GM18909 (cell line): Measurements from ENCODE around the gene SLC1A1.
A peak's percentile ranks its signal among the peaks of the same experiment; 100 is the strongest.
"Not testable (repeated sequence)": the region's sequence is repeated elsewhere in the genome, so short reads cannot be mapped to it uniquely, and the experiment has no call there.

Experiments used
- ATAC-seq: cut with Tn5 transposase; IDR thresholded peaks from one replicate; pipeline ENCODE4 v1.9.1; 2021; ENCODE audit warnings: mild to moderate bottlenecking; ENCODE audit not compliant: unreplicated experiment, poor library complexity

Gene SLC1A1

DNA sequence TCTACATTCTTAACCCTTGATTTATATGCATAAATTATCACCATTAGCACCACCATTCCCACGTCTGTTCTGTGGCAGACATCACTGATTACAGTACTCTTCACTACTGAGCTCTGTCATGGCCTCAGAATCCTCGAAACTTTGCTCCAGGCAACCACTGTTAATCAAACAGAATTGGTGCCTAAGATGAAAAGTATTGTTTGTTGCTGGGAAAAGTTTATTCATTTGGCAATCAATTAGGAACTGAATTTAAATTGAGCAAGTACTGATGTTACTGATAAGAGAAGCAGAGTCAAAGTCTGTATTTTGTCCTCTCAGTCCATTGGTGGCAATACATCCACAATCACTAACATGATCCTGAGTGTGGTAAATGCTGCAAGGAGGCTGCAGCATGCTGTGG, 12.8 kb downstream of the SLC1A1 start:
- ATAC-seq: no peak

DNA sequence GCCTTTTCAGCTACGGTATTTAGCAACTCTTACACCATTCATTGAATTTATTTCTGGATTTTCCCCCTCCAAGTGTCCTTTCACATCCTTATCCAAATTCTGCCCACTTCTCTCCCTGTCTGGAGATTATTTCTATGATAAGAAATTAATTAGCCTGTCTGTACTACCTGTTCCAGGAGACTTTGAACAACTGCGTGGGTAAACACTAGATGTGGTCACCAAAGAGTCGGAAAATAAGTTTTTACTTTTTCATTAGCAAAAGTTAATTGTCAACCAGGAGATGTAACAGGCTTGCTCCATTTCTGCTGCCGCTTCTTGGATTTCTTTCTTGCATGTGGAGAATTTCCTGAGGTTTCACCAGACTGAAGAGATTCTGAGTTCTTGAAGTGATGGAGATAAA, 14.0 kb downstream of the SLC1A1 start:
- ATAC-seq: no peak

DNA sequence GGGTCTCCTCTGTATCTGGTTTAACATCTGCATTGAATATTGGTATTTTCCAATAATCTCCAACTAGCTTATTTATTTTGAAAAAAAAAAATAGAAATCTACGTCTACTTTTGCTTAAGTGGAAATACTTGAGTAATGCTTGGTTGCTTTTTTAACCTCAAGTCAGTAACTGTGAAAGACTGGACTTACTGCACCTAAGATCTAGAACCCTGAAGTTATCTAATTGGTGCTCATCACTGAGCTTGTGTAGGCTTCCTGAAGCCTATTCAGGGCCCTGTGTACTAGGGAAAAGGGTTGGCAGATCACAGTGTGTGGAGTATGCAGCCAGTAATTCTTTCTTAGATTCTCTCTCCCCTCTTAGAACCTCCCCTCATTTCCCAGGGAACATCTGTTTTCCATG, 16.2 kb downstream of the SLC1A1 start:
- ATAC-seq: peak; percentile 53

DNA sequence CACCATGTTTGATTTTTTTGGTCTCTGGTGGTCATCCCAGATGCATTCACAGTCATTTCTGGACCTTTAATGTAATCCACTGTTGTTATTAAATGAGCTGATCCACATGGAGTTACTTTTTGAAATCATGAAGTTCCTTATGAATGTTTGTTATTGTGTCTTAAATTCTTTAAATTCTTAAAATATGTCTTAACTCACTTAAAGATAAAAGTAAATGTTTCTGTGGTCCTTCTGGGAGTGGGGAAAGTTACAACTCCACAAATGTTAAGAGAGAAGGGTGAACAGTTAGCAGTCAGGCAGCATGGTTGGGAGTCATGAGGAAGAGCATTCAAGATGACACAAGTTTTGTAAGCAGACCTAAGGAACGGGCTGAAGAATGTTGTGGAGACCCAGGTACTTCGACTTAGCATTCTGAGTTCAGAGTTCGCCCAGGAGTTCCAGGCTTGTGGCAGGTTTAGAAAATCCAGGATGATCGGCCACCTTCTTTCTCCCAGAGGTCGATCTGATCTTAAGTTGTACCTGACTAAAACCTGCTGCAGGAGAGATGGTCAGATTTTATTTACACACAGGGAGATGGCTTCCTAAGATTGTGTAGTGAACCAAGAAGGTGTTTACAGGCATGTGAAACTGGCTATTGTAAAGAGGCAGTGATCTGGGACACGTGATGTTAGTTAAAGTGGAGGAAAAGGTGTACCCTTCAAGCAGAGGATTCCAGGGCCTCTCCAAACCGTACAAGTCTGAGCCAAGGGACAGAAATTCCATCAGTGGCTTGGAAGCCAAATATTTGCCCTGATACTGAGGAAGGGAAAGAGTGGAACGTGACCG, 17.2 kb downstream of the SLC1A1 start:
- ATAC-seq: no peak

DNA sequence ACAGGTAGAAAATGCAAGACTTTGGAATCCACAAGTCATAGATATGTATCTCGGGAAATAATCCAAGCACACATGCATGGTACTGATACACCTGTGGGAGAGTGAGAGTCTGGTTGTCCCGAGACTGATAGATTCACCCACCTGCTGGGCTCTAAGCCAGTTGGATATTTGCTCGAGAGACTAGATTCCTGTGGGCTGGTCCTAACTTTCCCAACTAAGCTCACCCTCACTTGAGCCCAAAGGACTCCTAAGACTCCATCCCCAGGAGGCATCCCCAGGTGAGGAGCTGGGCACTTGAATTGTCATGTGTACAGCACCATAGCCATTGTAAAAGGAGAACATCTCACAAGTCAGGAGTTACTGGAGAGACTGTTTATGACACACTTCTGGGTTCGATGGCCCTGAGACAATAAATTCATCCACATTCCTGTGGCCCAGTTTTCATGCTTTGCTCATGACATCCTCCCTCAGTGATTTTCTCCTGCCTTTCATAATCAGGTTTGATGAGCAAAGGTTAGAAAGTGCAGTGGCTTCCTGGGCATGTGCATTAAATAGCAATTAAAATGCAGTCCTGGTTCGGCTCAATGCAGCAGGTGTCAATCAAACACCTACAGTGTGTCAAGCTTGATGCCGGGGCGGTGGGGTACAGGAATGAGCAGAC, 18.1 kb downstream of the SLC1A1 start:
- no peak for ATAC-seq

DNA sequence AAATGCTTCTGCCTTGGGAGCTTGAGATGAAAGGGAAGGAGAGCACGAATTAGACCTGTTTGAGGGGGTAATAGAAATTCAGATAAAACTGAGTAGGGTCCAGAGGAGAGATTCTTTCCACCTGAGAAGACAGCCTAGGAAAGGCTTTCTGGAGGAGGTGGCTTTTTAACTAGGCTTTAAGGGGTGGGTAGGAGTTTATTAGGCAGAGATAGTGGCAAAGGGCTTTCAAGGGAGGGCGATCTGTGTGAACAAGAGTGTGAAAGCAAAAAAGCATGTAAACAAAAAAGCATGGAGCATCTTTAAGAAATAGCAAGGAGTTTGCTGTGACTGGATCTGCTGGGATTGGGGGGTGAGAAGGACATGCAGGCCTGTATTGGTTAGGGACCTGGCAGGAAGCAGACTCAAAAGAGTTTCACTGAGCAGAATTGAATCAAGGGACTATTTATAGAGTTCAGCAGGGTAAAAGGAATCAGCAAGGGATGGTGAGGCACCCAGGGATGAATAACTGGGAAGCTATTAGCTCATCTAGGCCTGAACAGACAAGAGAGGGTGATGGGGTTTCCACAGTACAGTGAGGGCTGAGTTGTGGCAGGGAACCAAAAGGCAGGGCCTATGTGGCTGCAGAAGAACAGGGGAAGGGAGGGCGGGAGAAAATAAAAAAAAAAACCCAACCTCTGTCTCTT, 18.8 kb downstream of the SLC1A1 start:
- ATAC-seq: no peak

DNA sequence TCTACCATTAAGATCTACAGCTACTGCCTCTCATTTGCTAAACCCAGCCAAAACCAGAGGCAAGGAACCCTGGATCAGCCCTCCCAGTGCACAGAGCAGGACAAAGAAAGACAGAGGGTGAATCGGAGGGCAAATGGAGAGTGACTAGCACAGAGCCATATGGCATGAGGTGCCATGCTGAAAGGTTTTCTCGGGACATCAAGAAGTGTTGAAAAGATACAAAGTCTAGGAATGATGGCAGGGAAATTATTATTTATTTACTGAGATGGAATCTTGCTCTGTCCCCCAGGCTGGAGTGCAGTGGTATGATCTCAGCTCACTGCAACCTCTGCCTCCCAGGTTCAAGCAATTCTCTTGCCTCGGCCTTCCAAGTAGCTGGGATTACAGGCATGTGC, 19.3 kb downstream of the SLC1A1 start:
- no peak for ATAC-seq

DNA sequence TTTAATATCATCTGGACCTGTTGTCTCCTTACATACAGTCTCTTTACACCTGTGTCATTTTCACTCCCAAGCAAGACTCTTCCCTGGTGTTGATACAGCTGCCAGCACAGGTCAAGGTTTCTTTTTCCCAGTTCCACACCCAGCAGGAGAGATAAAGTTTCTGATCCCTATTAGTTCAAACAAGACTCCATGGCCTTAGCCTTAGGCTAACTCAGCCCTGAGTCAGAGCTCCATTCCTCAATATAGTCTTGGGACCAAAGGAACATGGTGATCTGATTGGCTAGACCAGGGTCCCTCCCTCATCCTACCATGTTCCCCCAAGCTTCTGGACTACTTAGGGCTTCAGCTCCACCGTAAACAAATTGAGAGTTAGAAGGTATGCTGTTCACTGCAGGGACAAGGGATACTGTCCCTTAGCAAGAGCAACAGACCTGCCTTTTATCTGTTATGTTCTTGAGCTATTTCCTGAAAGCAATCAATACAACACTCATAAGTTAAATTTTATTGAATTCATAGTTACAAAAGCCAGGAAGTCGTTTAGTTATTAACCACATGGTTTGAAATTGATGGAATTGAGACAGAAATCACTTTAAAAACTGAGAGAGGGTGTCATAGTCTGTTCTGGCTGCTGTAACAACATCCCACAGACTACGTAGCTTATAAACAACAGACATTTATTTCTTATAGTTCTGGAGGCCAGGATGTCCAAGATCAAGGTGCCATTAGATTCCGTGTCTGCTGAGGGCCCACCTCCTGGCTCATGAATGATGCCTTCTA, 20.5 kb downstream of the SLC1A1 start:
- no peak for ATAC-seq

DNA sequence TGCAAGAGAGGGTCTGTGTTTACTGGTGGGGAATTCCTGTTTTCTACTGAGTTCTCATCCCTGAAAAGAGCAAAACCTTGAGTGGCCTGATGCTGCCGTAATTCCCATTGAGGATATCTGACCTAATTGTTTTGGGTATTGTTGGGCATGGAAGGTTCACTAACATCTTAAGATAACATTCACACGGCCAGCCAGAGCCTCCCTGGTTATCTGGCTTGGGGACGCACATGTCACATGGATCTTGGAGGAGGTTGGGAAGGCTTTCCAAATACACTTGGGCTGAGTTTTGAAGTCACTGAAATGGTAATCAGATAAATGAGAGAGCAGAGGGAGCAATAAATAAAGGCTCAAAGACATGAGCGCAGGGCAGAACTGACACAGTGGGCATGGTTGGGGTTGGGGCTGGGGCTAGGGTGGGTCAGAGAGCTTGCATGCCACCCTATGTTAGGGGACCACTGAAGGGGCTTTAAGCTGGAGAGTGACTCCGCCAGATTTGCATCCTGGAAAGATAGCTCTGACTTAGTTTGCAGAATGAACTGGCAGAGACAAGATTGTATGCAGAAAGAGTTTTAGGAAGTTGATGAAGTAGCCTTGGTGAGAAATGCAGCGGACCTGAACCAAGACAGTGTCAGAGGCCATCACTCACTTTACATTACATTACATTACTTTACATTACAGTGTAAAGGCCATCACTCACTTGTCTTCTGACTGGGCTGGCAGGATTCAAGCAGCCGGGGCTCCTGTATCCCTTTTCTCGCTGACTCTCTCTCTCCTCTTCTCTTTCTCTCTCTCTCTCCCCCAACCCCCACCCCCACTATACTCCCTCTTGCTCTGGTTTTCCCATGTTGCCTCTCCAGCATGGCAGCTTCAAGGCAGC, 24.2 kb downstream of the SLC1A1 start:
- no peak for ATAC-seq

DNA sequence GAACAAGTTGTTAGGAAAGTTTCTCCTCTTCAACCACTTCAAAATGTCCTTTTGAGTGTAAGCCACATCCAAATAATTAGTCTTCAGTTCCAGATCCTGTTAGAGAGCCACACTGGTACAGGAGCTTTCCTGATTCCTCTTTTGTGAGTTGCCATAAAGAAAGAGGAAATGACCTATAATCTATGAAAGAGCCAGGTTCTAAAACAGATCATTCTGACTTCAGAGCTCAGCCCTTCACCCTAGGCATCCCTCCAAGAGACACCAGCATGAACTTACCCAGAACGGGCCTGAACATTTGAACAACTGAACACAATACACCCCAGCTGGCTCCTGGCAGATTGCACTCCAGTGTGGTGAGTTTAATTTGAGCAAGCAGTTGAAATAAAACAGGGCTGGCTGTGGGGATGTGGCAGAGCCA, 25.7 kb downstream of the SLC1A1 start:
- ATAC-seq: peak; percentile 52

DNA sequence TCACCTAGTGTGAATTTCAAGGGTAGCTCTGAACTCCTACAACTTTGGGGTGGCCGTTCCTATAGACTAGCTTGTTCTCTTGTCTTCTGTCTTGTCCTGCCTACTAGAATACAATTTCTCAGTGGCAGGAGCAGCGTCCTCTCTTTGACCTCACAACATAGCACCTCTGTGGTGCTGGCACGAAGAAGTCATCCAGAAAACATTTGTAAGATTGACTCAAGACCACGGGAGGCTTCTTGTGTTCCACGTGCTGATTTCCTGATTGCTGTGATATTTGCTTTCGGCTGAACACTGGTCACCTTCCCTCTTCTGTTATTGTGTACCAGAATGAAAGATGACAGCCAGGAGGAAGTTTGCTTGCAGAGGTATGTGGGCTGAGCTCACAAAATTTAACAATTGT, 27.0 kb downstream of the SLC1A1 start:
- no peak for ATAC-seq

DNA sequence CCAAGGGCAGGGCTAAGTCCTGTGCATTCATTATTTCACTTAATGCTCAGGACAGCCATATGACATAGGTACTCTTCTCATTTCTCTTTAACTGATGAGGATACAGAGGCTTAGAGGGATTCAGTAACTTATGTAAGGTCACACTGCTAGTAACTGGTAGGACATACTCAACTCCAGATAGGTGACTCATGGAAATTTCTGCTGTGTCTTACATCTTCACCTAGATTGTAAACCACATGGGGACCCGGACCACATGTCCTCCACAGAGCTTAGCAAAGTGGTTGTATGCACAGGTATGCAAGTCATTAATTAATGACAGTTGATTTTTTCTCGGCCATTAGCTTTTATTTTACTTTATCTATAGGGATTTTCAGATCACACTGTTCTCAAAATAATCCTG, 29.3 kb downstream of the SLC1A1 start:
- ATAC-seq: no peak

DNA sequence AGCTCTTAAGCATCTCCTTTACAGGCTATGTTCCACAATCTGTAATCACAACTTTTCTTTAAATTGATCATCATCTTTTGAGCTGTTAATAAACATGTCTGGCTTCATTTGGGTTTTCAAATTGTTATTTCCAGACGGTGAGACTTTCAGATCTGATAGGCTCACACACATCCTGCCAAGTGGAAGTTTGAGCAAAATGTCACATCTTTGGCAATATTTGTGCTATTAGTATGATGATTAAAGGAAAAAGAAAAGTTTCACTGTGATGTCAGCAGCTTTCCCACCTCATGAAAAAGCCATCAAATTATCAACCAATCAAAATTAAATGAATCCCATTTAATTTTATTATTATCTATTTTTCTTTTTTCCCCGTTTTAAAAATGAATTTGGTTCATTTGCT, 29.8 kb downstream of the SLC1A1 start:
- no peak for ATAC-seq

DNA sequence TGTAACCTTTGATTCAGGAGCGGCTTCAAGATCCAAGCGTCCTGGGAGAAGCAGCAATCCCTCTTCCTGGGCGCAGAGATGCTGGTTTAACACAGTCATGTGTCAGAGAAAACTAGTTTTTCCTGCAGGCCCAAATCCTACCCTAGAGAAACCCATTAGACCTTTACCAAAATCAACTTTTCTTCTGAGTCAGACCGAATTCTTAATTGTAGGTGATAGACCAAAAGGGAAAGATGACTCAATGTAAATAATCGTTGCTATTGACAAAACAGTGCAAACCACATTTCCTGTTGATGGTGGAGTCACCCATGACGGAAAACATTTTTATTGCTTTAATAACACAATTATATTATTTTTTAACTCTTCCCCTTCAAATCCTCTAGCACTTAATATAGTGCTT, 40.1 kb downstream of the SLC1A1 start:
- peak; percentile 67 for ATAC-seq

DNA sequence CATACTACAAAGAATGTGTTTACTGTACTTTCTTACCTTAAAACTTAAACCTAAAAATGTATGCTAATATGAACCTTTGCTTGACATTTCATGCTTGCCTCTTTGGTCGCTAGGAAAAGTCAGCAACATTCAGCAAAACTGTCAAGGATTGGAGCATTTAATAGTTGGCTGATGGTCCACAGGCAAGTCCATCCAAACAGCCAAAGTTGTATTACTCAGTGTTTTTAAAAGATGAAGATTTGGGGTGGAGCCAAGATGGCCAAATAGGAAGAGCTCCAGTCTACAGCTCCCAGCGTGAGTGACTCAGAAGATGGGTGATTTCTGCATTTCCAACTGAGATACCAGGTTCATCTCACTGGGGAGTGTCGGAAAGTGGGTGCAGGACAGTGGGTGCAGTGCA, 40.6 kb downstream of the SLC1A1 start:
- ATAC-seq: not testable (repeated sequence)

DNA sequence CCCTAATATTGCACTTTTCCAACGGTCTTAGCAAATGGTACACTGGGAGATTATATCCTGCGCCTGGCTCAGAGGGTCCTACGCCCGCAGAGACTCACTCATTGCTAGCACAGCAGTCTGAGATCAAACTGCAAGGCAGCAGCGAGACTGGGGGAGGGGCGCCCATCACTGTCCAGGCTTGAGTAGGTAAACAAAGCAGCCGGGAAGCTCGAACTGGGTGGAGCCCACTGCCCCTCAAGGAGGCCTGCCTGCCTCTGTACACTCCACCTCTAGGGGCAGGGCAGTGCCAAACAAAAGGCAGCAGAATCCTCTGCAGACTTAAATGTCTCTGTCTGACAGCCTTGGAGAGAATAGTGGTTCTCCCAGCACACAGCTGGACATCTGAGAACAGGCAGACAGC, 41.1 kb downstream of the SLC1A1 start:
- not testable (repeated sequence) for ATAC-seq

DNA sequence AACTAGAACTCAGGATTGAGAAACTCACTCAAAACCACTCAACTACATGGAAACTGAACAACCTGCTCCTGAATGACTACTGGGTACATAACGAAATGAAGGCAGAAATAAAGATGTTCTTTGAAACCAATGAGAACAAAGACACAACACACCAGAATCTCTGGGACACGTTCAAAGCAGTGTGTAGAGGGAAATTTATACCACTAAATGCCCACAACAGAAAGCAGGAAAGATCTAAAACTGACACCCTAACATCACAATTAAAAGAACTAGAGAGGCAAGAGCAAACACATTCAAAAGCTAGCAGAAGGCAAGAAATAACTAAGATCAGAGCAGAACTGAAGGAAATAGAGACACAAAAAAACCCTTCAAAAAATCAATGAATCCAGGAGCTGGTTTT, 43.6 kb downstream of the SLC1A1 start:
- not testable (repeated sequence) for ATAC-seq

DNA sequence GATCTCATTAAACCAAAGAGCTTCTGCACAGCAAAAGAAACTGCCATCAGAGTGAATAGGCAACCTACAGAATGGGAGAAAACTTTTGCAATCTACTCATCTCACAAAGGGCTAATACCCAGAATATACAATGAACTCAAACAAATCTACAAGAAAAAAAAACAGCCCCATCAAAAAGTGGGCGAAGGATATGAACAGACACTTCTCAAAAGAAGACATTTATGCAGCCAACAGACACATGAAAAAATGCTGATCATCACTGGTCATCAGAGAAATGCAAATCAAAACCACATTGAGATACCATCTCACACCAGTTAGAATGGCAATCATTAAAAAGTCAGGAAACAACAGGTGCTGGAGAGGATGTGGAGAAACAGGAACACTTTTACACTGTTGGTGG, 45.9 kb downstream of the SLC1A1 start:
- not testable (repeated sequence) for ATAC-seq

DNA sequence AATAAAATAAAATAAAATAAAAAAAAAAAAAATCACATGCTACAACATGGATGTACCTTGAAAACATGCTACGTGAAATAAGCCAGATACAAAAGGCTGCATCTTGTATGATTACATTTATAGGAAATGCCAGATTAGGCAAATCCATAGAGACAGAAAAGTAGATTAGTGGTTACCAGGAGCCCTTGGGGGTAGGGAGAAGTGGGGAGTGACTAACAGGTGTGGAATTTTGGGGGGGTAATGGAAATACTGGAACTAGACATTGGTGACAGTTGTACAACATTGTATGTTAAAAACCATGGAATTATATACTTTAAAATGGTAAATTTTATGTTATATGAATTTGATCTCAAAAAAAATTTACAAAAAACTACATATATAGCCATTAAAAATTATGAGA, 47.3 kb downstream of the SLC1A1 start:
- no peak for ATAC-seq

DNA sequence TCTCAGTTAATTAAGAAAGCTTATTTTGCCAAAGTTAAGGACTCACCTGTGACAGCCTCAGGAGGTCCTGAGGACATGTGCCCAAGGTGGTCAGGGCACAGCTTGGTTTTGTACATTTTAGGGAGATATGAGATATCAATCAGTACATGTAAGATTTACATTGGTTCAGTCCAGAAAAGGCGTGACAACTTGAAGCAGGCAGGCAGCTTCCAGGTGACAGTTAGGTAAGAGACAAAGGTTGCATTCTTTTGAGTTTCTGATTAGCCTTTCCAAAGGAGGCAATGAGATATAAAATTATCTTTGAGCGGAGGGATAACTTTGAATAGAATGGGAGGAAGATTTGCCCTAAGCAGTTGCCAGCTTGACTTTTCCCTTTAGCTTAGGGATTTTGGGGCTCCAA, 47.8 kb downstream of the SLC1A1 start:
- ATAC-seq: no peak
